ENCODE measurements around the gene SWSAP1. TPM values are rescaled to one million over a fixed set of nuclear protein-coding genes. Genes with fewer than 3 reads are reported as not detected.

The SWSAP1 gene
- total and polyA plus RNA-seq, 2 experiments from 2014 or later, result 2.1 to 6.1 TPM

GRCh38 chr19:11324748-11325389, 49.6 kb upstream of the SWSAP1 start (continued):
- TF ChIP-seq ETS1 (IDR thresholded peaks at IDR 0.05), result no peak
- no peak for TF ChIP-seq CTCF (conservative IDR thresholded peaks at IDR 0.05; ENCODE audit: low read depth in 2 of 2)
- no peak for TF ChIP-seq REST (IDR thresholded peaks at IDR 0.05; ENCODE audit: unreplicated experiment)
- TF ChIP-seq JUNB (IDR thresholded peaks at IDR 0.05; ENCODE audit: unreplicated experiment), result no peak

GRCh38 chr19:11325544-11325943, 48.9 kb upstream of the SWSAP1 start:
- TF ChIP-seq CREB1 (CRISPR knock-in tag; IDR thresholded peaks at IDR 0.05; ENCODE audit: low read depth), result no peak
- TF ChIP-seq STAT1 (IDR thresholded peaks at IDR 0.05; ENCODE audit: unreplicated experiment), result no peak
- TF ChIP-seq CTCF (conservative IDR thresholded peaks at IDR 0.05; ENCODE audit: low read depth in 2 of 2), result no peak
- no peak for TF ChIP-seq ZNF331 (CRISPR knock-in tag; IDR thresholded peaks at IDR 0.05; ENCODE audit: low read depth)
- Histone ChIP-seq H2AFZ (no peak overlapping the region), H3K4me2 (no peak overlapping the region), H3K4me3 (no peak overlapping the region), H3K36me3 (ENCODE audit: insufficient read depth) (no peaks in the 10 kb centered on the region), H4K20me1 (replicated peaks; ENCODE audit: insufficient read depth) (no peaks in the 10 kb centered on the region), H3K9me2 (ENCODE audit: insufficient read depth) (no peaks in the 10 kb centered on the region), H3F3A (replicated peaks; ENCODE audit: low read depth) (no peaks in the 10 kb centered on the region; the same call in 1 of the 2 replicates), H3K27me3 (ENCODE audit: insufficient read depth) (no peaks in the 10 kb centered on the region), H3K79me2 (replicated peaks; ENCODE audit: insufficient read depth) (no peaks in the 10 kb centered on the region), H3K4me1 (ENCODE audit: insufficient read depth) (no peaks in the 10 kb centered on the region; the same call in 1 of the 2 replicates), H3K27ac (ENCODE audit: low read depth) (no peak overlapping the region)
- DNase-seq (ENCODE audit: low spot score) (no peak), ATAC-seq (no peak)
- H3K4me1 Mint-ChIP-seq, result peaks cover 15% of the 10 kb centered on the region
- H3K9me3 Mint-ChIP-seq, result no peaks in the 10 kb centered on the region
- H3K27me3 Mint-ChIP-seq (ENCODE audit: insufficient read depth, low read depth, poor library complexity), result peaks cover 10% of the 10 kb centered on the region
- H3K27ac Mint-ChIP-seq, result no peak overlapping the region
- H3K4me3 Mint-ChIP-seq, result no peak overlapping the region
- H3K36me3 Mint-ChIP-seq (ENCODE audit: low read depth), result no peaks in the 10 kb centered on the region; the same call in 2 of the 3 replicates

Measured in GM23338 (cell line).